NB4 (cell line): ENCODE data around the gene FAM53B.
A peak's percentile ranks its signal among the peaks of the same experiment; 100 is the strongest.

Experiments
- DNase-seq: peaks from one replicate; pipeline ENCODE4 v3.0.0; 2010; ENCODE audit warnings: low read depth
- H3K4me3 ChIP-seq: one replicate; pipeline ENCODE4 v1.5.1; 2011; ENCODE audit warnings: mild to moderate bottlenecking, low read depth, low read length, moderate library complexity
- MYC ChIP-seq: IDR thresholded peaks from 2 replicates; pipeline ENCODE4 v1.6.1; 2011; ENCODE audit warnings: low read depth, low read length
- POLR2A ChIP-seq: IDR thresholded peaks from 2 replicates; pipeline ENCODE4 v1.6.1; 2011; ENCODE audit warnings: mild to moderate bottlenecking; ENCODE audit not compliant: insufficient read length; ENCODE audit errors: extremely low read depth
- TF ChIP-seq, protein P1 (sequence below): IDR thresholded peaks from 2 replicates; pipeline ENCODE4 v1.6.1; 2011; ENCODE audit warnings: low read depth, low read length
- TF ChIP-seq, protein P2 (sequence below): IDR thresholded peaks from one replicate; pipeline ENCODE4 v1.5.1; 2012; ENCODE audit warnings: low read depth, low read length

The FAM53B gene

DNA sequence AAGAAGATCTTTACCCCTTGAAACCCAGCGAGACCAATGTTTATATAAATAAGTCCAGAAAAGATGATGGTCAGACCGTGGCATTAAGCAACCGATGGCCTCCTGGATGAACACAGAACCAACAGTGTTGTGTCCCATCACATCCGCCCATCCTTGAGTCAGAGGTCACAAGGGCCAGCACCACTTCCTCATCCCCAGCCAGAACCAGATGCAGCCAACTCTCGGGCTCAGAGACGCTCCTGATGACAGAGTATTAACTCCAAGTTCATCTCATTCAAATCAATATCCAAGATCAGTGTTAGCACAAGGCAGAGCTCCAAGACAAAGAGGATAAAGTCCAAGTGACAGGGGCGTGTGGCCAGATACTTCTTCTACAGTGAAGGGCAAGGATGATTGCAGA, 63.5 kb downstream of the FAM53B start:
- TF ChIP-seq, protein P1, sequence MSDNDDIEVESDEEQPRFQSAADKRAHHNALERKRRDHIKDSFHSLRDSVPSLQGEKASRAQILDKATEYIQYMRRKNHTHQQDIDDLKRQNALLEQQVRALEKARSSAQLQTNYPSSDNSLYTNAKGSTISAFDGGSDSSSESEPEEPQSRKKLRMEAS, result no peak
- TF ChIP-seq, protein P2, sequence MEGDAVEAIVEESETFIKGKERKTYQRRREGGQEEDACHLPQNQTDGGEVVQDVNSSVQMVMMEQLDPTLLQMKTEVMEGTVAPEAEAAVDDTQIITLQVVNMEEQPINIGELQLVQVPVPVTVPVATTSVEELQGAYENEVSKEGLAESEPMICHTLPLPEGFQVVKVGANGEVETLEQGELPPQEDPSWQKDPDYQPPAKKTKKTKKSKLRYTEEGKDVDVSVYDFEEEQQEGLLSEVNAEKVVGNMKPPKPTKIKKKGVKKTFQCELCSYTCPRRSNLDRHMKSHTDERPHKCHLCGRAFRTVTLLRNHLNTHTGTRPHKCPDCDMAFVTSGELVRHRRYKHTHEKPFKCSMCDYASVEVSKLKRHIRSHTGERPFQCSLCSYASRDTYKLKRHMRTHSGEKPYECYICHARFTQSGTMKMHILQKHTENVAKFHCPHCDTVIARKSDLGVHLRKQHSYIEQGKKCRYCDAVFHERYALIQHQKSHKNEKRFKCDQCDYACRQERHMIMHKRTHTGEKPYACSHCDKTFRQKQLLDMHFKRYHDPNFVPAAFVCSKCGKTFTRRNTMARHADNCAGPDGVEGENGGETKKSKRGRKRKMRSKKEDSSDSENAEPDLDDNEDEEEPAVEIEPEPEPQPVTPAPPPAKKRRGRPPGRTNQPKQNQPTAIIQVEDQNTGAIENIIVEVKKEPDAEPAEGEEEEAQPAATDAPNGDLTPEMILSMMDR, result no peak
- TF ChIP-seq POLR2A, result no peak
- no peak for TF ChIP-seq MYC
- H3K4me3 ChIP-seq, result no peak overlapping the region
- DNase-seq, result no peak

DNA sequence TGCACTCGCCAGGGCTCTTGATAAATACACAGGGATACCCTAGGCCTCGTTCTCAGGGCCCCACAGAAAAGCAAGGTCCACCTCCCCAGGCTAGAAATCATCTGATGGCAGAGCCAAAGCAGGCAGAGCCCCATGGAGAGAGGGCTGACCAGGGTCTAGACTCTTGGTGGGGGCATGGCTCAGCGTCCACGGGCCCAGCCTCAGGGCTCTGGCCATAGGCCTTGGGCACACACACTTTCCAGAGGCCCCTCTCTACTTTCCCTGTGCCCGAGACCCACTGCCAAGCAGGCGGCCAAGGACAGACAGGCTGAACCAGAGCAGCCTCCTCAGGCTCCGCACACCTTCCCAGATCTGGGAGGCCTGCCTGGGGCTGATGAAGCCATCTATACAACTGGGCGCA, 64.8 kb downstream of the FAM53B start:
- TF ChIP-seq, protein P2, result no peak
- DNase-seq, result no peak

DNA sequence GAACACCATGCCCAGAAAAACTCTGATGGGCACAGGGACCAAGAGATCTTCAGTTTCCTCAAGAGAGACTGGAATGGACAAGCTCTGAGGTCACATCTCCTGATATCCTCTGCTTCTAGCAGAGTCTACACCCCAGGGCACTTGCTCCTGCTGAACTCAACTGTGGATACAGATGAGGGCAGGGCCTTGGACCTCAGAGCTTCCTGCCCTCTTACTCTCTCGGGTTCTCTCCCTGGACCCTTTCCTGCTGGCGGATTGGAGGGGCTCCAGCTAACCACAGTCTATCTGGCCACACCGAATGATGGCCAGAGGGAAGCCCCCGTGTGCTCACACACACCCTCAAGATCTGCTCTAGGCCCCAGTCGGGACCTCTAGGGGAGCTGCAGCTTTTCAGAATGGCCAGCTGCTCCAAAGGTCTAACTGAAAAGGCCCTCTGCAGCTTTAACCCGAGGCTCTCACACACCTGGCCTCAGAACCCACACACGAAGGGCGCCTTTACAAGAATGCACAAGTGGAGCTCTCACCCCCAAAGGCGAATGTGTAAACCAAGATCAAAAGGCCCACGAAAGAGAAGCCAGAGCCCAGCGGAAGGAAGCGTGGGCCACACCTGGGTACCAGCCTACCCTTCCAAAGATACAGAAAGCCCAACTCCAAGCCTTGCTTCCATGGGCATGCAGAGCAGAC, 65.5 kb downstream of the FAM53B start:
- DNase-seq, result no peak
- H3K4me3 ChIP-seq, result no peak overlapping the region
- TF ChIP-seq, protein P2, result no peak
- TF ChIP-seq, protein P1, result no peak

More for the DNA sequence above, 64.8 kb downstream of the FAM53B start:
- H3K4me3 ChIP-seq, result no peak overlapping the region

DNA sequence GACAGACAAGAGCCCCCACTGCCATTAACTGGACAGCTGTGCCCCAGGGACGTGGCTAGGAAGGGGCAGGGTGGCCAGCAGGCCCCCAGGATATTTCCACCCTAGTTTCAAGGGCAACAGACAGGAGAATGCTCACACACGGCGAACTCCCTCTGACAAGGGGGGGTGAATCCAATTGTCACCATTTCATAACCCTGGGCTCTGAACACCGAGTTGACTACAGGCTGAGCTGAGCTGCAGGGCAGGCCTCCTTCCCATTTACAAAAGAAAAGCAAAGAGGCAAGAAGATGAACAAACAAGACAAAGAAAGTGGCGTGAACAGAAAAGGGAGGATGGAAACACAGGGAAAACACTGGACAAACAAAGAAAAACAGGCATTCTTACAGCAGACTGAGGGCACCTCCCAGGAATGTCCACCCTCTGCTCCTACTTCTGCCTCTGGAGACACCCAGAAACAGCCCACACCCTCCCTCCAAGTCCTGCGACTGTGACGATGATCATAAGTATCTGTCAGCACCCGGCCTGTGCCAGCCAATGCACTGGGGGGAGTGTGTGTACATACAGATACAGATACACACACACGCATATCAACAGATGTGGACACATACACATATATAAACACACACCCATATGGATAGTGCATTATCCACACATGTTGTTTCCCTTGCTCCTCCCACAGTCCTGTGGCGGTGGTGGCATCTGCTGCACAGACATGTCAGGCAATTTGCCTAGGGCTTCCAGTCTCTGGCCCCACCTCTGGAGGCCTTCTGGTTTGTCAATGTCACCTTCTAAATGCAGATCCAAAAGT, 66.2 kb downstream of the FAM53B start:
- no peak overlapping the region for H3K4me3 ChIP-seq
- no peak for DNase-seq
- TF ChIP-seq, protein P2, result no peak
- TF ChIP-seq, protein P1, result no peak
- TF ChIP-seq MYC (no peak), POLR2A (no peak)

DNA sequence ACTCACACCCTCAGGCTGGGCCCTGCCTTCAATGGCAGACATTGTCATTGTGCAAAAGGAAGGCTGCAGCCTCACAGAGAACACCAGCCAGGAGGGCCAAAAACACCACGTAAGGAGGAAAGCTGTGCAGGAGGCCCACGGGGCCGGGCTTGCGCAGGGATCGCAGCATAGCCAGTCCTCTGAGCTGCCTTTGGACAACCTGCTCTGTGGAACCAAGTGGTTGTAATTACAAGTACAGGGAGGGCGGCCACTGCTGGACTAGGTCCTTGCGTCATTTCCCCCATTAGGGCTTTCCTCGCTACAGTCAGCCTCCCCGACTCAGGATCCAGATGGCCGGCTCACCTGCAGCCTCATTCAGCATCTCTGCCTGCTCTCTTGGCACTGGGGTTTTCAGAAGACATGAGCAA, 66.9 kb downstream of the FAM53B start:
- no peak overlapping the region for H3K4me3 ChIP-seq
- no peak for TF ChIP-seq MYC
- TF ChIP-seq, protein P2, result no peak
- TF ChIP-seq, protein P1, result no peak
- no peak for TF ChIP-seq POLR2A
- DNase-seq, result peak; percentile 71
